Measurements from ENCODE around the gene LTBP3. TPM values are rescaled to one million over a fixed set of nuclear protein-coding genes. Genes with fewer than 3 reads are reported as not detected.

Gene LTBP3
- total RNA-seq, 1 experiment from 2014 or later, result 92.1 TPM

DNA sequence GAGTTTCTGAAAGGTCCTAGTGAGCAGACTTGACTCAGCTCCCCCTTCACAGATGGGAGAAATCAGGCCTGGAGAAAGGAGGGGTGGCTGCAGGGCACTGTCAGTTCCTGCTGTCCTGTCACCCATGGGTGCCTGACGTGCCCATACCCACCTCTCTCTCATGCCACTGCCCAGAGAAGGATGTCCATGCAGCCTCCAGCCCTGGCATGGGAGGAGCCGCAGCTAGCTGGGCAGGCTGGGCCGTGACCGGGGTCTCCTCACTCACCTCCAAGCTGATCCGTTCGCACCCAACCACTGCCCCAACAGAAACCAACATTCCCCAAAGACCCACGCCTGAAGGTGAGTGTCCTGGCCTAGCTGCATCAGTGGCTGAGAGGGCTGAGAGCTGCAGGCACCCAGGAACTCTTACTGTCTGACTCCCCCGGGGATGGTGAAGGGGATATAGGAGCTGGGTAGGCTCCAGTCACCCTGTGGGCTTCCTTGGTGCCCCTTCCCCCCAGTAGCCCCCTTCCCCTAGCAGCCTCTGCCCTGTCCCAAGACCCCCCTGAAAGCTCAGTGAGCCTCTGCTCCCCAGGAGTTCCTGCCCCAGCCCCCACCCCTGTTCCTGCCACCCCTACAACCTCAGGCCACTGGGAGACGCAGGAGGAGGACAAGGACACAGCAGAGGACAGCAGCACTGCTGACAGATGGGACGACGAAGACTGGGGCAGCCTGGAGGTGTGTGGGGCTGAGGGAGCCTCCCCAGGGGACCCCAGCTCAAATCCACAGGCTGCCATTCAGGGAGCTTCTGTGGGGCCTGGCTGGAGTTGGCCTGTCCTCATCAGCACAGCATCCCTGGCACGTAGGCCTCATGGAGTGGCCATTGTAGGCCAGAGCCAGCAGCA, 21.5 kb downstream of the LTBP3 start:
- ChIA-PET POLR2A (ENCODE audit: low non-redundant PET) (interaction anchor here (0.5 kb wide), 1 partner anchor 37 kb away, joined by 3 read pairs; no protein-coding TSS in a partner anchor), CTCF (no interaction called here)
- H3K9me3 ChIP-seq (ENCODE audit: low read depth, low read length, poor library complexity, severe bottlenecking), result no peaks in the 10 kb centered on the region
- H3K27ac ChIP-seq (ENCODE audit: low read depth, low read length, poor library complexity, severe bottlenecking), result no peak overlapping the region
- no TSS peak for BruUV-seq (replicated peaks)
- TF ChIP-seq CTCF (conservative IDR thresholded peaks at IDR 0.05; ENCODE audit: low read depth, low read length) (no peak), EZH2 (IDR thresholded peaks at IDR 0.05; ENCODE audit: borderline replicate concordance, low read depth, low read length, poor library complexity, severe bottlenecking) (no peak)
- no peaks in the 10 kb centered on the region for H3K27me3 ChIP-seq (replicated peaks; ENCODE audit: insufficient read depth, low read depth, low read length, poor library complexity)
- H3K4me1 ChIP-seq (ENCODE audit: insufficient read depth, low read length, poor library complexity, severe bottlenecking), result peaks cover 10% of the 10 kb centered on the region
- no peak overlapping the region for H3K4me3 ChIP-seq (ENCODE audit: low read depth, low read length, poor library complexity, severe bottlenecking)
- intact Hi-C loops (cut with micrococcal nuclease; ENCODE audit: unreplicated experiment), result no loop called here
- no peak for DNase-seq (ENCODE audit: low spot score)
- peaks cover 35% of the 10 kb centered on the region for H3K36me3 ChIP-seq (ENCODE audit: insufficient read depth, low read length, poor library complexity, severe bottlenecking)

- no peak for TF ChIP-seq CTCF (conservative IDR thresholded peaks at IDR 0.05; ENCODE audit: low read depth, low read length)
- TF ChIP-seq EZH2 (IDR thresholded peaks at IDR 0.05; ENCODE audit: borderline replicate concordance, low read depth, low read length, poor library complexity, severe bottlenecking), result no peak
- Histone ChIP-seq H3K27ac (ENCODE audit: low read depth, low read length, poor library complexity, severe bottlenecking) (no peak overlapping the region), H3K27me3 (replicated peaks; ENCODE audit: insufficient read depth, low read depth, low read length, poor library complexity) (no peaks in the 10 kb centered on the region), H3K4me1 (ENCODE audit: insufficient read depth, low read length, poor library complexity, severe bottlenecking) (peaks cover under 1% of the 10 kb centered on the region), H3K36me3 (ENCODE audit: insufficient read depth, low read length, poor library complexity, severe bottlenecking) (peaks cover 50% of the 10 kb centered on the region), H3K4me3 (ENCODE audit: low read depth, low read length, poor library complexity, severe bottlenecking) (no peak overlapping the region), H3K9me3 (ENCODE audit: low read depth, low read length, poor library complexity, severe bottlenecking) (no peaks in the 10 kb centered on the region)
- ChIA-PET CTCF (no interaction called here), POLR2A (ENCODE audit: low non-redundant PET) (interaction anchor here (0.5 kb wide), 1 partner anchor 471 kb away, joined by 4 read pairs; no protein-coding TSS in a partner anchor)
- BruUV-seq (replicated peaks), result no TSS peak
- intact Hi-C loops (cut with micrococcal nuclease; ENCODE audit: unreplicated experiment), result no loop called here
- no peak for DNase-seq (ENCODE audit: low spot score)
Measured at GRCh38 chr11:65535102-65535501, 23.1 kb downstream of the LTBP3 start.

DNA sequence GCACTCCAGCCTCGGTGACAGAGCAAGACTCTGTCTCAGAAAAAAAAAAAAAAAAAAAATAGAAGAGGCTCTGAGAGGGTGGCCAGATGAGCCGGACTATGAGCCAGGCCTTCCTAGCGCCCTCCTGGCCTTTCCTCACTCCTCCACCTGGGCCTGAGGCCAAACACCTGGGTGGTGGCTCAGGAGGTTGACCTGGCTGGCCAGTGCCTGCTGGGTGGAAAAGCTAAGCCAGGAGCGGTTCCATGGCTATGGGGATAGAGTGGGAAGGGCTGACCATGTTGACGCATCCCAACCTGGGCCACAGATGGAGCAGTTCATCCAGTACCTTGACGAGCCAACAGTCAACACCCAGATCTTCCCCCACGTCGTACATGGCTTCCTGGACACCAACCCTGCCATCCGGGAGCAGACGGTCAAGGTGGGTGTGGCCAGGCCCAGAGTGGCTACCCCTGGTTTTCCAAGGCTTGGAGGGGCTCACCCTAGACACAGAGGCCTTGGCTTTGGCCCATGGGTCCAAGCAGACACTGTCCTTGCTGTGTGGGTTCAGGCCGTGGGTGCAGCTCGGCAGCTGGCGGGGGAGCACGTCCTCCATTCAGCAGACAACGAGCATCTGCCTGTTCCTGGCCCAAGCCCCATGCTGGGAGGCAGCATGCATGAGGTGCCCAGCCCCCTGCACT, 25.6 kb downstream of the LTBP3 start:
- Histone ChIP-seq H3K9me3 (ENCODE audit: low read depth, low read length, poor library complexity, severe bottlenecking) (no peaks in the 10 kb centered on the region), H3K4me1 (ENCODE audit: insufficient read depth, low read length, poor library complexity, severe bottlenecking) (no peaks in the 10 kb centered on the region), H3K36me3 (ENCODE audit: insufficient read depth, low read length, poor library complexity, severe bottlenecking) (peaks cover 47% of the 10 kb centered on the region), H3K27me3 (replicated peaks; ENCODE audit: insufficient read depth, low read depth, low read length, poor library complexity) (no peaks in the 10 kb centered on the region), H3K4me3 (ENCODE audit: low read depth, low read length, poor library complexity, severe bottlenecking) (no peak overlapping the region), H3K27ac (ENCODE audit: low read depth, low read length, poor library complexity, severe bottlenecking) (no peak overlapping the region)
- BruUV-seq (replicated peaks), result no TSS peak
- intact Hi-C loops (cut with micrococcal nuclease; ENCODE audit: unreplicated experiment), result no loop called here
- TF ChIP-seq EZH2 (IDR thresholded peaks at IDR 0.05; ENCODE audit: borderline replicate concordance, low read depth, low read length, poor library complexity, severe bottlenecking), result no peak
- TF ChIP-seq CTCF (conservative IDR thresholded peaks at IDR 0.05; ENCODE audit: low read depth, low read length), result no peak
- ChIA-PET CTCF (no interaction called here), POLR2A (ENCODE audit: low non-redundant PET) (no interaction called here)
- DNase-seq (ENCODE audit: low spot score), result no peak
